IMR-90 (cell line): ENCODE results near the gene PCDHGA10. TPM values are rescaled to one million over a fixed set of nuclear protein-coding genes. Genes with fewer than 3 reads are reported as not detected.

Experiments
- ATAC-seq: fragments of 200-7000 bp; cut with Tn5 transposase; 2 replicates; pipeline ENCODE4 v1.9.1; 2020; ENCODE audit warnings: low read depth, mild to moderate bottlenecking, moderate library complexity
- BruUV-seq: library from RNA; stranded (reverse); fragments of 400-500 nt; replicated peaks from 2 replicates; lab custom pipeline; 2021; lab: Mats Ljungman, UMichigan
- CTCF ChIA-PET: fragments of 300-600 bp; formaldehyde crosslinking; extraction: SDS; loops from one replicate; lab custom pipeline; 2021; ENCODE audit warnings: antibody characterized with exemption; lab: Yijun Ruan, JAX
- POLR2A ChIA-PET: fragments of 300-600 bp; sonication (Branson Sonifier 250); formaldehyde crosslinking; loops from one replicate; lab custom pipeline; 2022; ENCODE audit warnings: antibody characterized with exemption; ENCODE audit not compliant: unreplicated experiment; lab: Charles Lee
- DNase-seq: peaks from one replicate; pipeline ENCODE4 v3.0.0; 2013
- H2AFZ ChIP-seq: replicated peaks from 2 replicates; pipeline ENCODE3; 2013; ENCODE audit warnings: low read length, mild to moderate bottlenecking; ENCODE audit not compliant: poor library complexity
- H2AK5ac ChIP-seq: 2 replicates; pipeline ENCODE4 v1.6.1; 2013; ENCODE audit warnings: low read depth, low read length, inconsistent platforms
- H2AK9ac ChIP-seq: replicated peaks from 2 replicates; pipeline ENCODE3; 2013; ENCODE audit warnings: mild to moderate bottlenecking, low read depth, low read length, moderate library complexity; ENCODE audit not compliant: poor library complexity
- H2BK120ac ChIP-seq: 2 replicates; pipeline ENCODE4 v1.6.1; 2013; ENCODE audit warnings: low read depth, low read length, inconsistent platforms
- H2BK15ac ChIP-seq: 3 replicates; pipeline ENCODE4 v1.6.1; 2013; ENCODE audit warnings: low read depth, low read length, inconsistent platforms
- H2BK20ac ChIP-seq: 2 replicates; pipeline ENCODE4 v1.6.1; 2013; ENCODE audit warnings: low read depth, mild to moderate bottlenecking, inconsistent platforms, low read length, moderate library complexity
- H2BK5ac ChIP-seq: 2 replicates; pipeline ENCODE4 v1.6.1; 2013; ENCODE audit warnings: mild to moderate bottlenecking, low read depth, low read length, inconsistent platforms; ENCODE audit not compliant: poor library complexity, severe bottlenecking
- H3K14ac ChIP-seq: replicated peaks from 2 replicates; pipeline ENCODE4 v1.6.1; 2013; ENCODE audit warnings: low read depth, low read length, inconsistent platforms
- H3K18ac ChIP-seq: 2 replicates; pipeline ENCODE4 v1.6.1; 2013; ENCODE audit warnings: low read depth, low read length, control low read depth
- H3K23ac ChIP-seq: 2 replicates; pipeline ENCODE4 v1.6.1; 2013; ENCODE audit warnings: low read depth, low read length, inconsistent platforms
- H3K27ac ChIP-seq: 2 replicates; pipeline ENCODE4 v1.5.1; 2013; ENCODE audit warnings: mild to moderate bottlenecking, control low read depth, low read length; ENCODE audit not compliant: insufficient read depth
- H3K27me3 ChIP-seq: 2 replicates; pipeline ENCODE4 v1.6.1; 2013; ENCODE audit warnings: low read length; ENCODE audit not compliant: control insufficient read depth, insufficient read depth
- H3K36me3 ChIP-seq: 2 replicates; pipeline ENCODE4 v1.6.1; 2013; ENCODE audit warnings: low read length, mixed read lengths; ENCODE audit not compliant: control insufficient read depth, insufficient read depth
- H3K4ac ChIP-seq: 2 replicates; pipeline ENCODE4 v1.6.1; 2013; ENCODE audit warnings: low read depth, low read length, inconsistent platforms
- H3K4me1 ChIP-seq: 2 replicates; pipeline ENCODE4 v1.6.1; 2013; ENCODE audit warnings: low read length, mixed read lengths; ENCODE audit not compliant: control insufficient read depth, insufficient read depth
- H3K4me2 ChIP-seq: 2 replicates; pipeline ENCODE4 v1.6.1; 2013; ENCODE audit warnings: low read depth, mild to moderate bottlenecking, control low read depth, low read length, moderate library complexity
- H3K4me3 ChIP-seq: 2 replicates; pipeline ENCODE4 v1.5.1; 2013; ENCODE audit warnings: low read depth, mild to moderate bottlenecking, control low read depth, low read length, moderate library complexity; ENCODE audit not compliant: insufficient read depth
- H3K56ac ChIP-seq: 2 replicates; pipeline ENCODE4 v1.6.1; 2013; ENCODE audit warnings: low read length, inconsistent platforms; ENCODE audit not compliant: insufficient read depth; ENCODE audit errors: extremely low read depth
- H3K79me1 ChIP-seq, 2 experiments: 2 replicates each; pipeline ENCODE4 v1.6.1; 2013; ENCODE audit warnings: low read length in 2 of 2, inconsistent platforms in 1 of 2, low read depth in 1 of 2
- H3K9ac ChIP-seq: 2 replicates; pipeline ENCODE4 v1.6.1; 2013; ENCODE audit warnings: low read depth, low read length, control low read depth
- H3K9me1 ChIP-seq: 2 replicates; pipeline ENCODE4 v1.6.1; 2013; ENCODE audit warnings: low read length, inconsistent platforms; ENCODE audit not compliant: insufficient read depth
- H3K9me3 ChIP-seq: 2 replicates; pipeline ENCODE4 v1.6.1; 2013; ENCODE audit warnings: low read length; ENCODE audit not compliant: control insufficient read depth, insufficient read depth
- H4K20me1 ChIP-seq: 2 replicates; pipeline ENCODE4 v1.6.1; 2013; ENCODE audit warnings: low read length, inconsistent platforms; ENCODE audit not compliant: insufficient read depth
- H4K5ac ChIP-seq: 2 replicates; pipeline ENCODE4 v1.6.1; 2013; ENCODE audit warnings: mild to moderate bottlenecking, low read depth, low read length, control low read depth
- H4K8ac ChIP-seq, 2 experiments: 2 replicates each; pipeline ENCODE4 v1.6.1; 2013; ENCODE audit warnings: low read depth in 2 of 2, low read length in 2 of 2, control low read depth in 1 of 2, inconsistent platforms in 1 of 2
- H4K91ac ChIP-seq: 2 replicates; pipeline ENCODE4 v1.6.1; 2013; ENCODE audit warnings: low read depth, low read length, inconsistent platforms; ENCODE audit not compliant: insufficient read depth
- BHLHE40 ChIP-seq: fragments of 150-350 bp; IDR thresholded peaks from 2 replicates; pipeline ENCODE4 v1.6.1; 2016; ENCODE audit warnings: mild to moderate bottlenecking, low read depth, low read length
- CEBPB ChIP-seq: IDR thresholded peaks from 2 replicates; pipeline ENCODE4 v1.6.1; 2012; ENCODE audit warnings: low read depth, low read length, improper control_type of control experiment
- CHD1 ChIP-seq: IDR thresholded peaks from 2 replicates; pipeline ENCODE4 v1.6.1; 2012; ENCODE audit warnings: low read depth, low read length, improper control_type of control experiment
- FOS ChIP-seq: fragments of 150-350 bp; IDR thresholded peaks from 2 replicates; pipeline ENCODE4 v1.6.1; 2016; ENCODE audit warnings: low read depth, low read length
- MAFK ChIP-seq: IDR thresholded peaks from 2 replicates; pipeline ENCODE4 v1.6.1; 2012; ENCODE audit warnings: low read depth, low read length, improper control_type of control experiment
- MAZ ChIP-seq: IDR thresholded peaks from 2 replicates; pipeline ENCODE4 v1.6.1; 2012; ENCODE audit warnings: low read depth, mild to moderate bottlenecking, low read length, improper control_type of control experiment, moderate library complexity, borderline replicate concordance
- MXI1 ChIP-seq: IDR thresholded peaks from 2 replicates; pipeline ENCODE4 v1.6.1; 2012; ENCODE audit warnings: low read depth, mild to moderate bottlenecking, low read length, moderate library complexity, borderline replicate concordance
- NFE2L2 ChIP-seq: fragments of 150-350 bp; IDR thresholded peaks from 2 replicates; pipeline ENCODE4 v1.6.1; 2016; ENCODE audit warnings: low read depth, mild to moderate bottlenecking, low read length
- POLR2A ChIP-seq: IDR thresholded peaks from 2 replicates; pipeline ENCODE4 v1.6.1; 2012; ENCODE audit warnings: mild to moderate bottlenecking, low read depth, low read length
- RAD21 ChIP-seq: IDR thresholded peaks from 2 replicates; pipeline ENCODE4 v1.6.1; 2012; ENCODE audit warnings: low read length, improper control_type of control experiment
- RFX5 ChIP-seq: IDR thresholded peaks from 2 replicates; pipeline ENCODE4 v1.8.0; 2012; ENCODE audit warnings: low read depth, mild to moderate bottlenecking, low read length, moderate library complexity
- SMC3 ChIP-seq: fragments of 150-350 bp; IDR thresholded peaks from 2 replicates; pipeline ENCODE4 v1.6.1; 2016; ENCODE audit warnings: low read depth, mild to moderate bottlenecking, antibody characterized with exemption, low read length, moderate library complexity
- WGBS, 2 experiments: methylation state at CpG; one replicate each; pipeline versions ENCODE4 v1.1.5 to v1.1.7; 2013; ENCODE audit warnings: missing lambda C conversion rate in 2 of 2; ENCODE audit not compliant: insufficient read length in 1 of 2; ENCODE audit errors: extremely low coverage in 2 of 2; 5-methylcytosine and 5-hydroxymethylcytosine counted together
- dilution Hi-C: fragments of 300-500 bp; cut with HindIII; formaldehyde crosslinking; loops from one replicate; pipeline ENCODE4 v1.14.3; 2018; ENCODE audit warnings: low sequenced_read_pairs; ENCODE audit not compliant: unreplicated experiment
- in situ Hi-C: fragments of 300-500 bp; cut with MboI; formaldehyde crosslinking; loops from 3 replicates; pipeline ENCODE4 v1.14.3; 2019; ENCODE audit warnings: low sequenced_read_pairs, inconsistent platforms, mixed read lengths
- intact Hi-C: fragments of 100-400 bp; cut with micrococcal nuclease; formaldehyde crosslinking; loops from 2 replicates; pipeline ENCODE4 v1.10.0; 2022
- polyA plus RNA-seq, 3 experiments: library from polyadenylated mRNA; depleted of rRNA; stranded (reverse); fragments of >200 nt; gene quantifications; 2 replicates each; pipeline ENCODE4 v1.2.3, GENCODE V29; 2012; ENCODE audit warnings: low replicate concordance in 1 of 3
- total RNA-seq: library from RNA; depleted of rRNA; stranded (reverse); fragments of >200 nt; gene quantifications from 2 replicates; pipeline ENCODE4 v1.2.3, GENCODE V29; 2012
- TF ChIP-seq, protein P1 (sequence below): fragments of 150-350 bp; IDR thresholded peaks from 2 replicates; pipeline ENCODE4 v1.6.1; 2017; ENCODE audit warnings: mild to moderate bottlenecking, antibody characterized with exemption, low read length, low read depth
- TF ChIP-seq, protein P2 (sequence below): conservative IDR thresholded peaks from 2 replicates; pipeline ENCODE4 v1.5.1; 2012; ENCODE audit warnings: mild to moderate bottlenecking, low read depth, low read length, improper control_type of control experiment
- TF ChIP-seq, protein P3 (sequence below): fragments of 150-350 bp; IDR thresholded peaks from 2 replicates; pipeline ENCODE4 v1.6.1; 2016; ENCODE audit warnings: low read depth, mild to moderate bottlenecking, low read length, moderate library complexity, borderline replicate concordance

Gene PCDHGA10
- total and polyA plus RNA-seq, 2 of the 4 experiments (the other 2 are of a cell fraction), result 3.4 to 6.6 TPM

DNA sequence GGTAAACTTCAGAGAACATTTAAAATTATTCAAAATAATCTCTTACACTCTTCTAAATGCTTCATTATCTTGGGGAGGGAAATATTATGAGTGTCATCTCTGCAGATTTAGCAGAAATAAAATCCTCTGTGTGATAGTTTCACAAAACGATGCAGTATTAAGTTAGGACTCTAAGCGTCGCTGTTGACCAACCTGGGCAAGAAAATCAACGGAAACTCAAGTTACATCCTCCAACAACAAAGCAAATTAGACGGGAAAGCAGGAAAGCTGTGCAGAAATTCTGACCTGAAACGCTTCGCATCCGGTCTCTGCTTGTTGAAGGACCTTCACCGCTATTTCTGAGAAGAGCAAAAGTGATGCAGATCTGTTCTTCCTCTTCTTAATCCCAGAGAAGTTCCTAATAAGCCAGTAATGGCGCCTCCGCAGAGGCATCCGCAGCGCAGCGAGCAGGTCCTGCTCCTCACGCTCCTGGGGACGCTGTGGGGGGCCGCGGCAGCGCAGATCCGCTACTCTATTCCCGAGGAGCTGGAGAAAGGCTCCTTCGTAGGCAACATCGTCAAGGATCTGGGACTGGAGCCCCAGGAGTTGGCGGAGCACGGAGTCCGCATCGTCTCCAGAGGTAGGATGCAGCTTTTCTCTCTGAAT is 39.0 kb upstream of the PCDHGA10 start, which contains the start of gene PCDHGA6:
PCDHGA6 (plus strand) TSS at position 219 of the 645 bp plus-strand sequence; CDS start at position 412, 193 bp downstream.
- Histone ChIP-seq H3K14ac (no peak within 1 kb of the TSS), H3K18ac (peak within 1 kb of the TSS; percentile 42; the same call in 1 of the 2 replicates), H3K9ac (peak within 1 kb of the TSS; percentile 76), H2AK5ac (no peak within 1 kb of the TSS), H3K36me3 (peaks cover 23% of the 10 kb centered on the region), H3K23ac (no peak within 1 kb of the TSS), H2BK20ac (no peak within 1 kb of the TSS), H2AFZ (peak within 1 kb of the TSS; percentile 81), H2BK15ac (no peak within 1 kb of the TSS), H4K20me1 (no peaks in the 10 kb centered on the region), H2AK9ac (no peak within 1 kb of the TSS), H3K4ac (0 out of 2 replicates have a peak within 1 kb of the TSS, but pooled peaks have one; percentile 19), H2BK120ac (no peak within 1 kb of the TSS), H4K91ac (no peak within 1 kb of the TSS), H3K9me1 (no peaks in the 10 kb centered on the region), H3K4me3 (peak within 1 kb of the TSS; percentile 52), H3K56ac (no peak within 1 kb of the TSS), H2BK5ac (no peak within 1 kb of the TSS), H3K9me3 (peaks cover 61% of the 10 kb centered on the region), H3K27me3 (no peaks in the 10 kb centered on the region), H4K5ac (peak within 1 kb of the TSS; percentile 63; the same call in 1 of the 2 replicates), H3K27ac (peak within 1 kb of the TSS; percentile 18; the same call in 1 of the 2 replicates), H3K4me1 (no peaks in the 10 kb centered on the region), H4K8ac (0 out of 4 replicates have a peak within 1 kb of the TSS, but pooled peaks of 1 of the 2 experiments have one; percentile 20), H3K4me2 (peak within 1 kb of the TSS; percentile 60), H3K79me1 (no peaks in the 10 kb centered on the region)
- ChIA-PET POLR2A (no interaction called here), CTCF (interaction anchor here (0.6 to 1.3 kb wide), 5 partner anchors 17 to 190 kb away, joined by 3 to 7 read pairs (median 4); no protein-coding TSS in a partner anchor)
- BruUV-seq, result no TSS peak
- peak; percentile 58 for DNase-seq
- in situ Hi-C loops, result no loop called here
- peak; percentile 58; the same call in 1 of the 2 replicates for ATAC-seq
- intact Hi-C loops, result no loop called here
- dilution Hi-C loops, result no loop called here
- WGBS, 2 experiments, result 29% methylated on average over 11 of the region's 27 CpGs; no CpG with 5 or more reads in 1 of the 2 experiments
- TF ChIP-seq, protein P1, sequence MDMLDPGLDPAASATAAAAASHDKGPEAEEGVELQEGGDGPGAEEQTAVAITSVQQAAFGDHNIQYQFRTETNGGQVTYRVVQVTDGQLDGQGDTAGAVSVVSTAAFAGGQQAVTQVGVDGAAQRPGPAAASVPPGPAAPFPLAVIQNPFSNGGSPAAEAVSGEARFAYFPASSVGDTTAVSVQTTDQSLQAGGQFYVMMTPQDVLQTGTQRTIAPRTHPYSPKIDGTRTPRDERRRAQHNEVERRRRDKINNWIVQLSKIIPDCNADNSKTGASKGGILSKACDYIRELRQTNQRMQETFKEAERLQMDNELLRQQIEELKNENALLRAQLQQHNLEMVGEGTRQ, result no peak
- TF ChIP-seq, protein P2, sequence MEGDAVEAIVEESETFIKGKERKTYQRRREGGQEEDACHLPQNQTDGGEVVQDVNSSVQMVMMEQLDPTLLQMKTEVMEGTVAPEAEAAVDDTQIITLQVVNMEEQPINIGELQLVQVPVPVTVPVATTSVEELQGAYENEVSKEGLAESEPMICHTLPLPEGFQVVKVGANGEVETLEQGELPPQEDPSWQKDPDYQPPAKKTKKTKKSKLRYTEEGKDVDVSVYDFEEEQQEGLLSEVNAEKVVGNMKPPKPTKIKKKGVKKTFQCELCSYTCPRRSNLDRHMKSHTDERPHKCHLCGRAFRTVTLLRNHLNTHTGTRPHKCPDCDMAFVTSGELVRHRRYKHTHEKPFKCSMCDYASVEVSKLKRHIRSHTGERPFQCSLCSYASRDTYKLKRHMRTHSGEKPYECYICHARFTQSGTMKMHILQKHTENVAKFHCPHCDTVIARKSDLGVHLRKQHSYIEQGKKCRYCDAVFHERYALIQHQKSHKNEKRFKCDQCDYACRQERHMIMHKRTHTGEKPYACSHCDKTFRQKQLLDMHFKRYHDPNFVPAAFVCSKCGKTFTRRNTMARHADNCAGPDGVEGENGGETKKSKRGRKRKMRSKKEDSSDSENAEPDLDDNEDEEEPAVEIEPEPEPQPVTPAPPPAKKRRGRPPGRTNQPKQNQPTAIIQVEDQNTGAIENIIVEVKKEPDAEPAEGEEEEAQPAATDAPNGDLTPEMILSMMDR, result peak; percentile 53
- TF ChIP-seq, protein P3, sequence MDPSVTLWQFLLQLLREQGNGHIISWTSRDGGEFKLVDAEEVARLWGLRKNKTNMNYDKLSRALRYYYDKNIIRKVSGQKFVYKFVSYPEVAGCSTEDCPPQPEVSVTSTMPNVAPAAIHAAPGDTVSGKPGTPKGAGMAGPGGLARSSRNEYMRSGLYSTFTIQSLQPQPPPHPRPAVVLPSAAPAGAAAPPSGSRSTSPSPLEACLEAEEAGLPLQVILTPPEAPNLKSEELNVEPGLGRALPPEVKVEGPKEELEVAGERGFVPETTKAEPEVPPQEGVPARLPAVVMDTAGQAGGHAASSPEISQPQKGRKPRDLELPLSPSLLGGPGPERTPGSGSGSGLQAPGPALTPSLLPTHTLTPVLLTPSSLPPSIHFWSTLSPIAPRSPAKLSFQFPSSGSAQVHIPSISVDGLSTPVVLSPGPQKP, result no peak
- peak; percentile 52 for TF ChIP-seq RAD21
- no peak for TF ChIP-seq MAFK
- no peak for TF ChIP-seq BHLHE40
- no peak for TF ChIP-seq POLR2A
- TF ChIP-seq NFE2L2, result no peak
- no peak for TF ChIP-seq RFX5
- TF ChIP-seq MAZ, result no peak
- TF ChIP-seq CHD1, result no peak
- no peak for TF ChIP-seq CEBPB
- no peak for TF ChIP-seq MXI1
- TF ChIP-seq SMC3, result peak; percentile 29; the same call in 1 of the 2 replicates
- TF ChIP-seq FOS, result no peak
